ENCODE measurements around the gene KIF26A.

- TF ChIP-seq CTCF (IDR thresholded peaks at IDR 0.05 in 8 of 11, conservative IDR thresholded peaks at IDR 0.05 in 3 of 11) (no peak), POLR2A (IDR thresholded peaks at IDR 0.05) (no peak)
Observed at GRCh38 chr14:104205781-104206180, 67.4 kb downstream of the KIF26A start.
